ENCODE data around the gene ADAMTSL3. TPM values are rescaled to one million over a fixed set of nuclear protein-coding genes. Genes with fewer than 3 reads are reported as not detected.

ADAMTSL3 gene
- total RNA-seq, 1 experiment from 2014 or later, result 1.8 TPM

DNA sequence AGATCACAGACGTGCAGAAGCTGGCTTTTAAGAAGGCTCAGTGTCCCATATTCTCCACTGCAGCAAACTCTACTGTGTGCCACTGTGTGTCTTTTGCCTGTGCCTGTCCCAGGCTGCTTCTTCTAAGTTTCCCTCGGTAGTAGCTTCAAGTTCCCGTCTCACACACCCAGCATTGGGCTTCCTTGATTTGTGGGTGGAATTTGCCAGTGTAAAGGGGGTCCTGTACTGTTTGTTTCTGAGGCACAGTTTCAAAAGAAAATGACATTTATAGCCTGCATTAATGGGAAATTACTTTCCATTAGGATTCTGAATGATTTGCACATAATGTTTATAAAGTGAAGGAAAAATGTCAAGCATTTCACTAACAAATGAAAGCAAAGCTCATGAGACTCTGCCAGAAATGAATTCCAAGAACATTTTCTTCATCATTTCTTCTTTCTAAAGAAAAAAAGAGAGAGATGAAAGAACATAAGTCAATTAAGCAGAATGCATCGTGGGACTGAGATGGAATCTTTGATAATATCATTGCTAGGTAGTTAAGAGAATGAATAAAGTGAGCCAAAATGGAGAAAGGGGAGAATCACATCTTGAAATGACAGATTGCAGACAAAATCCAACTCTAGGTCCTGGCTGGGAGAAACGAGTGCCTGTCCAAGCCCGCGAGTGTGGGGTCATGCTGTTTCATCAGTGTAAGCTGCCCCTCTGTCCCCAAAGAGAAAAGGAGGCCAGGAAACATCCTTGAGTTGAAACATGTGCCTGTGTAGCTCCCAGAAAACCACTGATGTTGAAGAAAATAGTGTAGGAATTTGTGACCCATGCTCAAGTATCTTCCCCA lies 48.6 kb upstream of the ADAMTSL3 start (continued):
- TF ChIP-seq TCF7 (CRISPR knock-in tag; IDR thresholded peaks at IDR 0.05; ENCODE audit: low read depth) (no peak), USF2 (CRISPR knock-in tag; IDR thresholded peaks at IDR 0.05) (no peak), CREM (CRISPR knock-in tag; IDR thresholded peaks at IDR 0.05) (no peak)

- no peak for DNase-seq (ENCODE audit: low spot score)
- H3K36me3 Mint-ChIP-seq, result no peaks in the 10 kb centered on the region
- CTCF ChIA-PET, result no interaction called here
- no peaks in the 10 kb centered on the region for H3K4me1 Mint-ChIP-seq
- H3K9me3 Mint-ChIP-seq, result no peaks in the 10 kb centered on the region
- no peak overlapping the region for H3K27ac Mint-ChIP-seq
- no peak overlapping the region for H3K4me3 Mint-ChIP-seq
- POLR2A ChIA-PET, result no interaction called here
- no peak for ATAC-seq
- TF ChIP-seq MAX (CRISPR knock-in tag; IDR thresholded peaks at IDR 0.05), result no peak
- no peak for TF ChIP-seq TEAD4 (CRISPR knock-in tag; IDR thresholded peaks at IDR 0.05)
- no peak for TF ChIP-seq EMX1 (CRISPR knock-in tag; IDR thresholded peaks at IDR 0.05)
- 0 out of 2 replicates have a peak, but pooled peaks have one; percentile 53 for TF ChIP-seq ZNF121 (CRISPR knock-in tag; IDR thresholded peaks at IDR 0.05)
- TF ChIP-seq RORB (CRISPR knock-in tag; IDR thresholded peaks at IDR 0.05), result no peak
- no peaks in the 10 kb centered on the region for H3K27me3 Mint-ChIP-seq (ENCODE audit: low read depth)
Measured at GRCh38 chr15:83610132-83610531, 43.8 kb upstream of the ADAMTSL3 start.

DNA sequence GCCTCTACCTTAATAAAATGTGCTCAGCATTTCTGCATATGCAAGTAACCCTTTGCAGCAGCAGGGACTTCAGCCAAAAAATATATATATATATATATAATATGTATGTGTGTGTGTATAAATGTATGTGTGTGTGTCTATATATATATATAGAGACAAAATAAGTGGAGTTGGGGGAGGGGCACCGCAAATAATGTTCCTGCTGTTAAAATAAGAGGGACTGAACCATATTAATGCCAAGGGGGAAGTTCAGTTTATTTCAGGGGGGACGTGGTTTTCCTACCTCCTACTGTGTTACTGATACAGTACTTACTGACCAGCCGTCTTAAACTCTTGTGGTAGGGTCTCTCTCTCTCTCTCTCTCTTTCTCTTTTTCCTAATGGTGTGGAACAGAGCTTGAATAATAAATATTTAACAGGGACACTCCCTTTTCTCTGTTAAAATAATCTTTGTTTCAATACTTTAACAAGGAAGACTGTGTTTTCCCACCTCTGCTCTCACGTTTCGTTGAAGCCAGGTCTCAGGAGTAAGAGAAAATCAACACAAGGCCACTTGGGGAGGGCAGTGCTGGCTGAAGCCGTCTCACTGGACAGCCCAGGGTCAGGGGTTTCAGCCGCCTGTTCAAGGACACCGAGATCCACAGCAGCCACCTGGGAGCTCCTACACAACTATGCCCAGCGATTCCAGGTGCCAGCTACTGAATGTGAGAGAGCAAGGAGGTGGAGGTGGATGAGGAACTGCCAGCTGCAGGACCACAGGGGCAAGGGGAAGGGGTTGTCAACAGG lies 42.8 kb upstream of the ADAMTSL3 start:
- no peaks in the 10 kb centered on the region for H3K9me3 Mint-ChIP-seq
- POLR2A ChIA-PET, result no interaction called here
- TF ChIP-seq ZNF138 (CRISPR knock-in tag; conservative IDR thresholded peaks at IDR 0.05) (no peak), IRF2 (CRISPR knock-in tag; IDR thresholded peaks at IDR 0.05; ENCODE audit: borderline replicate concordance, low read depth) (no peak), RELA (CRISPR knock-in tag; IDR thresholded peaks at IDR 0.05; ENCODE audit: borderline replicate concordance) (no peak), IRF1 (CRISPR knock-in tag; IDR thresholded peaks at IDR 0.05) (no peak), GRHL2 (CRISPR knock-in tag; IDR thresholded peaks at IDR 0.05; ENCODE audit: insufficient replicate concordance, severe bottlenecking) (no peak), AR (CRISPR knock-in tag; IDR thresholded peaks at IDR 0.05) (no peak), ATF1 (CRISPR knock-in tag; IDR thresholded peaks at IDR 0.05) (no peak), ESRRA (CRISPR knock-in tag; IDR thresholded peaks at IDR 0.05; ENCODE audit: borderline replicate concordance) (no peak), RORB (CRISPR knock-in tag; IDR thresholded peaks at IDR 0.05) (no peak), NFATC4 (CRISPR knock-in tag; IDR thresholded peaks at IDR 0.05) (no peak)
- TF ChIP-seq, protein P1, sequence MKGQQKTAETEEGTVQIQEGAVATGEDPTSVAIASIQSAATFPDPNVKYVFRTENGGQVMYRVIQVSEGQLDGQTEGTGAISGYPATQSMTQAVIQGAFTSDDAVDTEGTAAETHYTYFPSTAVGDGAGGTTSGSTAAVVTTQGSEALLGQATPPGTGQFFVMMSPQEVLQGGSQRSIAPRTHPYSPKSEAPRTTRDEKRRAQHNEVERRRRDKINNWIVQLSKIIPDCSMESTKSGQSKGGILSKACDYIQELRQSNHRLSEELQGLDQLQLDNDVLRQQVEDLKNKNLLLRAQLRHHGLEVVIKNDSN (CRISPR knock-in tag; IDR thresholded peaks at IDR 0.05), result no peak
- TF ChIP-seq, protein P2, sequence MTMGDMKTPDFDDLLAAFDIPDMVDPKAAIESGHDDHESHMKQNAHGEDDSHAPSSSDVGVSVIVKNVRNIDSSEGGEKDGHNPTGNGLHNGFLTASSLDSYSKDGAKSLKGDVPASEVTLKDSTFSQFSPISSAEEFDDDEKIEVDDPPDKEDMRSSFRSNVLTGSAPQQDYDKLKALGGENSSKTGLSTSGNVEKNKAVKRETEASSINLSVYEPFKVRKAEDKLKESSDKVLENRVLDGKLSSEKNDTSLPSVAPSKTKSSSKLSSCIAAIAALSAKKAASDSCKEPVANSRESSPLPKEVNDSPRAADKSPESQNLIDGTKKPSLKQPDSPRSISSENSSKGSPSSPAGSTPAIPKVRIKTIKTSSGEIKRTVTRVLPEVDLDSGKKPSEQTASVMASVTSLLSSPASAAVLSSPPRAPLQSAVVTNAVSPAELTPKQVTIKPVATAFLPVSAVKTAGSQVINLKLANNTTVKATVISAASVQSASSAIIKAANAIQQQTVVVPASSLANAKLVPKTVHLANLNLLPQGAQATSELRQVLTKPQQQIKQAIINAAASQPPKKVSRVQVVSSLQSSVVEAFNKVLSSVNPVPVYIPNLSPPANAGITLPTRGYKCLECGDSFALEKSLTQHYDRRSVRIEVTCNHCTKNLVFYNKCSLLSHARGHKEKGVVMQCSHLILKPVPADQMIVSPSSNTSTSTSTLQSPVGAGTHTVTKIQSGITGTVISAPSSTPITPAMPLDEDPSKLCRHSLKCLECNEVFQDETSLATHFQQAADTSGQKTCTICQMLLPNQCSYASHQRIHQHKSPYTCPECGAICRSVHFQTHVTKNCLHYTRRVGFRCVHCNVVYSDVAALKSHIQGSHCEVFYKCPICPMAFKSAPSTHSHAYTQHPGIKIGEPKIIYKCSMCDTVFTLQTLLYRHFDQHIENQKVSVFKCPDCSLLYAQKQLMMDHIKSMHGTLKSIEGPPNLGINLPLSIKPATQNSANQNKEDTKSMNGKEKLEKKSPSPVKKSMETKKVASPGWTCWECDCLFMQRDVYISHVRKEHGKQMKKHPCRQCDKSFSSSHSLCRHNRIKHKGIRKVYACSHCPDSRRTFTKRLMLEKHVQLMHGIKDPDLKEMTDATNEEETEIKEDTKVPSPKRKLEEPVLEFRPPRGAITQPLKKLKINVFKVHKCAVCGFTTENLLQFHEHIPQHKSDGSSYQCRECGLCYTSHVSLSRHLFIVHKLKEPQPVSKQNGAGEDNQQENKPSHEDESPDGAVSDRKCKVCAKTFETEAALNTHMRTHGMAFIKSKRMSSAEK (CRISPR knock-in tag; IDR thresholded peaks at IDR 0.05; ENCODE audit: borderline replicate concordance), result no peak
- no peaks in the 10 kb centered on the region for H3K27me3 Mint-ChIP-seq (ENCODE audit: low read depth)
- H3K4me1 Mint-ChIP-seq, result no peaks in the 10 kb centered on the region
- no peaks in the 10 kb centered on the region for H3K36me3 Mint-ChIP-seq
- ATAC-seq (no peak), DNase-seq (ENCODE audit: low spot score) (no peak)
- CTCF ChIA-PET, result no interaction called here
- H3K4me3 Mint-ChIP-seq, result no peak overlapping the region
- no peak overlapping the region; the same call in 1 of the 2 replicates for H3K27ac Mint-ChIP-seq
